IMR-90 (cell line): Measurements from ENCODE around the gene ACP4. TPM values are rescaled to one million over a fixed set of nuclear protein-coding genes. Genes with fewer than 3 reads are reported as not detected.

Experiments used
- ATAC-seq: fragments of 200-7000 bp; cut with Tn5 transposase; 2 replicates; pipeline ENCODE4 v1.9.1; 2020; ENCODE audit warnings: low read depth, mild to moderate bottlenecking, moderate library complexity
- BruUV-seq: library from RNA; stranded (reverse); fragments of 400-500 nt; replicated peaks from 2 replicates; lab custom pipeline; 2021; lab: Mats Ljungman, UMichigan
- CTCF ChIA-PET: fragments of 300-600 bp; formaldehyde crosslinking; extraction: SDS; loops from one replicate; lab custom pipeline; 2021; ENCODE audit warnings: antibody characterized with exemption; lab: Yijun Ruan, JAX
- POLR2A ChIA-PET: fragments of 300-600 bp; sonication (Branson Sonifier 250); formaldehyde crosslinking; loops from one replicate; lab custom pipeline; 2022; ENCODE audit warnings: antibody characterized with exemption; ENCODE audit not compliant: unreplicated experiment; lab: Charles Lee
- DNase-seq: peaks from one replicate; pipeline ENCODE4 v3.0.0; 2013
- H2AFZ ChIP-seq: replicated peaks from 2 replicates; pipeline ENCODE3; 2013; ENCODE audit warnings: low read length, mild to moderate bottlenecking; ENCODE audit not compliant: poor library complexity
- H2AK5ac ChIP-seq: 2 replicates; pipeline ENCODE4 v1.6.1; 2013; ENCODE audit warnings: low read depth, low read length, inconsistent platforms
- H2AK9ac ChIP-seq: replicated peaks from 2 replicates; pipeline ENCODE3; 2013; ENCODE audit warnings: mild to moderate bottlenecking, low read depth, low read length, moderate library complexity; ENCODE audit not compliant: poor library complexity
- H2BK120ac ChIP-seq: 2 replicates; pipeline ENCODE4 v1.6.1; 2013; ENCODE audit warnings: low read depth, low read length, inconsistent platforms
- H2BK15ac ChIP-seq: 3 replicates; pipeline ENCODE4 v1.6.1; 2013; ENCODE audit warnings: low read depth, low read length, inconsistent platforms
- H2BK20ac ChIP-seq: 2 replicates; pipeline ENCODE4 v1.6.1; 2013; ENCODE audit warnings: low read depth, mild to moderate bottlenecking, inconsistent platforms, low read length, moderate library complexity
- H2BK5ac ChIP-seq: 2 replicates; pipeline ENCODE4 v1.6.1; 2013; ENCODE audit warnings: mild to moderate bottlenecking, low read depth, low read length, inconsistent platforms; ENCODE audit not compliant: poor library complexity, severe bottlenecking
- H3K14ac ChIP-seq: replicated peaks from 2 replicates; pipeline ENCODE4 v1.6.1; 2013; ENCODE audit warnings: low read depth, low read length, inconsistent platforms
- H3K18ac ChIP-seq: 2 replicates; pipeline ENCODE4 v1.6.1; 2013; ENCODE audit warnings: low read depth, low read length, control low read depth
- H3K23ac ChIP-seq: 2 replicates; pipeline ENCODE4 v1.6.1; 2013; ENCODE audit warnings: low read depth, low read length, inconsistent platforms
- H3K27ac ChIP-seq: 2 replicates; pipeline ENCODE4 v1.5.1; 2013; ENCODE audit warnings: mild to moderate bottlenecking, control low read depth, low read length; ENCODE audit not compliant: insufficient read depth
- H3K27me3 ChIP-seq: 2 replicates; pipeline ENCODE4 v1.6.1; 2013; ENCODE audit warnings: low read length; ENCODE audit not compliant: control insufficient read depth, insufficient read depth
- H3K36me3 ChIP-seq: 2 replicates; pipeline ENCODE4 v1.6.1; 2013; ENCODE audit warnings: low read length, mixed read lengths; ENCODE audit not compliant: control insufficient read depth, insufficient read depth
- H3K4ac ChIP-seq: 2 replicates; pipeline ENCODE4 v1.6.1; 2013; ENCODE audit warnings: low read depth, low read length, inconsistent platforms
- H3K4me1 ChIP-seq: 2 replicates; pipeline ENCODE4 v1.6.1; 2013; ENCODE audit warnings: low read length, mixed read lengths; ENCODE audit not compliant: control insufficient read depth, insufficient read depth
- H3K4me2 ChIP-seq: 2 replicates; pipeline ENCODE4 v1.6.1; 2013; ENCODE audit warnings: low read depth, mild to moderate bottlenecking, control low read depth, low read length, moderate library complexity
- H3K4me3 ChIP-seq: 2 replicates; pipeline ENCODE4 v1.5.1; 2013; ENCODE audit warnings: low read depth, mild to moderate bottlenecking, control low read depth, low read length, moderate library complexity; ENCODE audit not compliant: insufficient read depth
- H3K56ac ChIP-seq: 2 replicates; pipeline ENCODE4 v1.6.1; 2013; ENCODE audit warnings: low read length, inconsistent platforms; ENCODE audit not compliant: insufficient read depth; ENCODE audit errors: extremely low read depth
- H3K79me1 ChIP-seq, 2 experiments: 2 replicates each; pipeline ENCODE4 v1.6.1; 2013; ENCODE audit warnings: low read length in 2 of 2, inconsistent platforms in 1 of 2, low read depth in 1 of 2
- H3K9ac ChIP-seq: 2 replicates; pipeline ENCODE4 v1.6.1; 2013; ENCODE audit warnings: low read depth, low read length, control low read depth
- H3K9me1 ChIP-seq: 2 replicates; pipeline ENCODE4 v1.6.1; 2013; ENCODE audit warnings: low read length, inconsistent platforms; ENCODE audit not compliant: insufficient read depth
- H3K9me3 ChIP-seq: 2 replicates; pipeline ENCODE4 v1.6.1; 2013; ENCODE audit warnings: low read length; ENCODE audit not compliant: control insufficient read depth, insufficient read depth
- H4K20me1 ChIP-seq: 2 replicates; pipeline ENCODE4 v1.6.1; 2013; ENCODE audit warnings: low read length, inconsistent platforms; ENCODE audit not compliant: insufficient read depth
- H4K5ac ChIP-seq: 2 replicates; pipeline ENCODE4 v1.6.1; 2013; ENCODE audit warnings: mild to moderate bottlenecking, low read depth, low read length, control low read depth
- H4K8ac ChIP-seq, 2 experiments: 2 replicates each; pipeline ENCODE4 v1.6.1; 2013; ENCODE audit warnings: low read depth in 2 of 2, low read length in 2 of 2, control low read depth in 1 of 2, inconsistent platforms in 1 of 2
- H4K91ac ChIP-seq: 2 replicates; pipeline ENCODE4 v1.6.1; 2013; ENCODE audit warnings: low read depth, low read length, inconsistent platforms; ENCODE audit not compliant: insufficient read depth
- BHLHE40 ChIP-seq: fragments of 150-350 bp; IDR thresholded peaks from 2 replicates; pipeline ENCODE4 v1.6.1; 2016; ENCODE audit warnings: mild to moderate bottlenecking, low read depth, low read length
- CTCF ChIP-seq: conservative IDR thresholded peaks from 2 replicates; pipeline ENCODE4 v1.5.1; 2012; ENCODE audit warnings: mild to moderate bottlenecking, low read depth, low read length, improper control_type of control experiment
- FOS ChIP-seq: fragments of 150-350 bp; IDR thresholded peaks from 2 replicates; pipeline ENCODE4 v1.6.1; 2016; ENCODE audit warnings: low read depth, low read length
- MAFK ChIP-seq: IDR thresholded peaks from 2 replicates; pipeline ENCODE4 v1.6.1; 2012; ENCODE audit warnings: low read depth, low read length, improper control_type of control experiment
- MAZ ChIP-seq: IDR thresholded peaks from 2 replicates; pipeline ENCODE4 v1.6.1; 2012; ENCODE audit warnings: low read depth, mild to moderate bottlenecking, low read length, improper control_type of control experiment, moderate library complexity, borderline replicate concordance
- NFE2L2 ChIP-seq: fragments of 150-350 bp; IDR thresholded peaks from 2 replicates; pipeline ENCODE4 v1.6.1; 2016; ENCODE audit warnings: low read depth, mild to moderate bottlenecking, low read length
- POLR2A ChIP-seq: IDR thresholded peaks from 2 replicates; pipeline ENCODE4 v1.6.1; 2012; ENCODE audit warnings: mild to moderate bottlenecking, low read depth, low read length
- RAD21 ChIP-seq: IDR thresholded peaks from 2 replicates; pipeline ENCODE4 v1.6.1; 2012; ENCODE audit warnings: low read length, improper control_type of control experiment
- RCOR1 ChIP-seq: IDR thresholded peaks from 2 replicates; pipeline ENCODE4 v1.6.1; 2012; ENCODE audit warnings: mild to moderate bottlenecking, low read length, improper control_type of control experiment; ENCODE audit not compliant: insufficient replicate concordance
- RFX5 ChIP-seq: IDR thresholded peaks from 2 replicates; pipeline ENCODE4 v1.8.0; 2012; ENCODE audit warnings: low read depth, mild to moderate bottlenecking, low read length, moderate library complexity
- SMC3 ChIP-seq: fragments of 150-350 bp; IDR thresholded peaks from 2 replicates; pipeline ENCODE4 v1.6.1; 2016; ENCODE audit warnings: low read depth, mild to moderate bottlenecking, antibody characterized with exemption, low read length, moderate library complexity
- USF2 ChIP-seq: fragments of 150-350 bp; IDR thresholded peaks from 2 replicates; pipeline ENCODE4 v1.6.1; 2017; ENCODE audit warnings: mild to moderate bottlenecking, antibody characterized with exemption, low read length, low read depth
- WGBS, 2 experiments: methylation state at CpG; one replicate each; pipeline versions ENCODE4 v1.1.5 to v1.1.7; 2013; ENCODE audit warnings: missing lambda C conversion rate in 2 of 2; ENCODE audit not compliant: insufficient read length in 1 of 2; ENCODE audit errors: extremely low coverage in 2 of 2; 5-methylcytosine and 5-hydroxymethylcytosine counted together
- dilution Hi-C: fragments of 300-500 bp; cut with HindIII; formaldehyde crosslinking; loops from one replicate; pipeline ENCODE4 v1.14.3; 2018; ENCODE audit warnings: low sequenced_read_pairs; ENCODE audit not compliant: unreplicated experiment
- in situ Hi-C: fragments of 300-500 bp; cut with MboI; formaldehyde crosslinking; loops from 3 replicates; pipeline ENCODE4 v1.14.3; 2019; ENCODE audit warnings: low sequenced_read_pairs, inconsistent platforms, mixed read lengths
- intact Hi-C: fragments of 100-400 bp; cut with micrococcal nuclease; formaldehyde crosslinking; loops from 2 replicates; pipeline ENCODE4 v1.10.0; 2022
- polyA plus RNA-seq, 3 experiments: library from polyadenylated mRNA; depleted of rRNA; stranded (reverse); fragments of >200 nt; gene quantifications; 2 replicates each; pipeline ENCODE4 v1.2.3, GENCODE V29; 2012; ENCODE audit warnings: low replicate concordance in 1 of 3
- total RNA-seq: library from RNA; depleted of rRNA; stranded (reverse); fragments of >200 nt; gene quantifications from 2 replicates; pipeline ENCODE4 v1.2.3, GENCODE V29; 2012

Gene ACP4
- total and polyA plus RNA-seq, 2 of the 4 experiments (the other 2 are of a cell fraction): not detected

- Histone ChIP-seq H3K36me3 (peaks cover 32% of the 10 kb centered on the region), H3K27ac (no peak overlapping the region), H3K4ac (no peak overlapping the region), H4K20me1 (peaks cover 64% of the 10 kb centered on the region), H4K5ac (no peak overlapping the region), H3K23ac (no peak overlapping the region), H3K4me2 (no peak overlapping the region), H3K18ac (no peak overlapping the region), H3K56ac (no peak overlapping the region), H3K4me3 (no peak overlapping the region), H3K9me3 (no peaks in the 10 kb centered on the region), H3K27me3 (no peaks in the 10 kb centered on the region), H3K14ac (no peak overlapping the region), H2BK15ac (no peak overlapping the region), H3K9ac (no peak overlapping the region), H2BK5ac (no peak overlapping the region), H2AFZ (no peak overlapping the region), H4K91ac (no peak overlapping the region), H3K79me1 (peaks cover 12 to 18% of the 10 kb centered on the region in 2 experiments; a peak in 2 of 4 replicates), H3K4me1 (no peaks in the 10 kb centered on the region), H2AK5ac (no peak overlapping the region), H2BK120ac (no peak overlapping the region), H4K8ac (no peak overlapping the region), H2BK20ac (no peak overlapping the region), H3K9me1 (peaks cover 7% of the 10 kb centered on the region), H2AK9ac (no peak overlapping the region)
- WGBS, 2 experiments: no CpG with 5 or more reads among the region's 9 CpGs
- in situ Hi-C loops: no loop called here
- CTCF ChIA-PET: no interaction called here
- ATAC-seq (no peak), DNase-seq (no peak)
- intact Hi-C loops: no loop called here
- dilution Hi-C loops: no loop called here
- BruUV-seq: no TSS peak
- POLR2A ChIA-PET: no interaction called here
- TF ChIP-seq NFE2L2: no peak
- TF ChIP-seq FOS: no peak
- no peak for TF ChIP-seq MAFK
- no peak for TF ChIP-seq USF2
- no peak for TF ChIP-seq RAD21
- no peak for TF ChIP-seq BHLHE40
- TF ChIP-seq RCOR1: no peak
- TF ChIP-seq POLR2A: no peak
- no peak for TF ChIP-seq CTCF
- no peak for TF ChIP-seq SMC3
- no peak for TF ChIP-seq MAZ
- no peak for TF ChIP-seq RFX5
These were observed 6.0 kb downstream of the ACP4 start for GRCh38 chr19:50796128-50796633.
